Fibroblast of mammary gland (primary cell): ENCODE results near the gene ELMO1.

Experiments
- DNase-seq: peaks from one replicate; pipeline ENCODE4 v3.0.0-alpha.2; 2010; ENCODE audit warnings: low read depth
- H3K4me3 ChIP-seq: 2 replicates; pipeline ENCODE4 v1.5.1; 2011; ENCODE audit warnings: low read depth, mild to moderate bottlenecking, low read length, moderate library complexity; ENCODE audit not compliant: control insufficient read depth
- TF ChIP-seq, protein P1 (sequence below): conservative IDR thresholded peaks from 2 replicates; pipeline ENCODE4 v1.5.1; 2011; ENCODE audit warnings: low read depth, low read length, inconsistent platforms; ENCODE audit not compliant: control insufficient read depth, insufficient read depth

ELMO1 gene

DNA sequence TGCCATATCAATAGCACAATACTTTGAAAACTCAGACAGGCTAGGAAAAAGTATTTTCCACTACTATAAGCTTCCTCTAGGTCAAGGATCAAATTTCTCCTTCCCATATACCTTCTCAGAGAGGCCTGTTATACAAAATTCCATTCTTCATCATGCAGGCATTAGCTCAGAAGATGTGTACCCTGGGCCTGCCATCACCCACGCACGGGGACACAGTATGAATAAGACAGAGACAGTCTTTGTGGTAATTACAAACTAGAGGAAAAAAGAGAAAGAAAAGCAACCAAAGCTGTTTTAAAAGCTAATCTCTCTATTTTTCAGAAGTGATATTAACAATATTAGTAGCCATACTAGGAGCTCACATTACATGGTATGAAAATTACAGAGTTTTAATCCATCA, 487.6 kb downstream of the ELMO1 start:
- TF ChIP-seq, protein P1, sequence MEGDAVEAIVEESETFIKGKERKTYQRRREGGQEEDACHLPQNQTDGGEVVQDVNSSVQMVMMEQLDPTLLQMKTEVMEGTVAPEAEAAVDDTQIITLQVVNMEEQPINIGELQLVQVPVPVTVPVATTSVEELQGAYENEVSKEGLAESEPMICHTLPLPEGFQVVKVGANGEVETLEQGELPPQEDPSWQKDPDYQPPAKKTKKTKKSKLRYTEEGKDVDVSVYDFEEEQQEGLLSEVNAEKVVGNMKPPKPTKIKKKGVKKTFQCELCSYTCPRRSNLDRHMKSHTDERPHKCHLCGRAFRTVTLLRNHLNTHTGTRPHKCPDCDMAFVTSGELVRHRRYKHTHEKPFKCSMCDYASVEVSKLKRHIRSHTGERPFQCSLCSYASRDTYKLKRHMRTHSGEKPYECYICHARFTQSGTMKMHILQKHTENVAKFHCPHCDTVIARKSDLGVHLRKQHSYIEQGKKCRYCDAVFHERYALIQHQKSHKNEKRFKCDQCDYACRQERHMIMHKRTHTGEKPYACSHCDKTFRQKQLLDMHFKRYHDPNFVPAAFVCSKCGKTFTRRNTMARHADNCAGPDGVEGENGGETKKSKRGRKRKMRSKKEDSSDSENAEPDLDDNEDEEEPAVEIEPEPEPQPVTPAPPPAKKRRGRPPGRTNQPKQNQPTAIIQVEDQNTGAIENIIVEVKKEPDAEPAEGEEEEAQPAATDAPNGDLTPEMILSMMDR: no peak
- DNase-seq: no peak
- no peak overlapping the region for H3K4me3 ChIP-seq

DNA sequence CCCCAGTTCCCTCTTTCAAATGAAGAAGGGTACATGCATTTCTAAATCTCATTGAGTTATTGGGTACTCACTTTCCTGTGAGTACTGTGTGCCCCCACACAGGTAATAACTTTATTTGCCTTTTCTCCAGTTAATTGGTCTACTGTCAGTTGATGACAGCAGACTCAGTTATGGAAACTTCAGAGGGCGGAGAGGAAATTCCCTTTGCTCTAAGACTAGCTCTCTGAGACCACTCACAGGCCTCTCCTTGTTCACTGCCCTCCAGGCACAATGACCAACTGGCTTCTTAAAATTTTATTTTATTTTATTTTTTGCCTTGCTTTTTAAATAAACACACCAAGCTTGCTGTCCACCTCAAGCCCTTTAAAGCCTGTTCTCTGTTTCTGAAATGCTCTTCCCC, 488.6 kb downstream of the ELMO1 start:
- no peak overlapping the region for H3K4me3 ChIP-seq
- DNase-seq: no peak
- TF ChIP-seq, protein P1: no peak

DNA sequence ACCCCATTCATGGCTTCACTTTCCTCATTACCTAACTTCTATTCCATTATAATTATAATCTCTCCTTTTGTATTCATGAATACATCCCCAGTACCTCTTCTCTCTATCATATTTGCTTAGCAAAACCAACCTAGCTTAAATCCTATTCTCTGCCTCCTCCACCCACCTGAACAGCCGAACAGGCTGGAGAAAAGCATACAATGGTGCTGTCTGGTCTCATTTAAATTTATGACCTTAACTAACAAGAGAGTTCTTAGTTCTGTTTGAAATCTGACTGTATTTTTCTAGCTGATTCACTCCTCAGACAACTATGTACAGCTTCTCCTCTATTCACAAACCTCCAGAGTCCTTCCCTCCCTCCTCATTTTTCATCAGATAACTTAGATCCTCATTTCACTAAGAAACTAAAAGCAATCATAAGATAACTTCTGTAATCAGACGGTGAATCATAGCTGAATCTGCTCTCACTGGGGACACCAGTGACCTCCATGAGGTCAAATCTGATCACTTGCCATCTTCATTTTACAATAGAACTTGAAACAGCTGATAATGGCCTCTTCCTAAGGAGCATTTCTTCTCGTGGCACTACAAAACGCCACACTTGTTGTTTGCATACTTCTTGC, 490.4 kb downstream of the ELMO1 start:
- TF ChIP-seq, protein P1: no peak
- no peak overlapping the region for H3K4me3 ChIP-seq
- no peak for DNase-seq

DNA sequence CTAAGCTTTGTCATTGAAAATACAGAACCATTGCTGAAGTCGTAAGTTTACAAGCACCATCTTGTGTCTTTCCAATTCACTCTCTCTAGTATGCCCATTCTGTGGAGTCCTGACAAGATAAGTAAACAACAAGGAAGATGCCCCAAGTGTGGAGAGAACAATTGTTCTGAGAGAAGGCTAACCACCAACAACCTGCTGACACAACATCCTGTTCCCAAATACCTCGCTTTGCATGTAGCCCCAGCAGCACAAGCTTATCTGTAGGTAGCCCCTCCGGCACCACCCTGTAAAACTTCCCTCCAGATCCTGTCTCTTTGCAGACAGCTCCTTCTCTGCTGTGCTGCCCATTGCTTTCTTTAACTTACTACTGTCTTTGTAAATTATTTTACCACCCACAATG, 491.0 kb downstream of the ELMO1 start:
- DNase-seq: no peak

DNA sequence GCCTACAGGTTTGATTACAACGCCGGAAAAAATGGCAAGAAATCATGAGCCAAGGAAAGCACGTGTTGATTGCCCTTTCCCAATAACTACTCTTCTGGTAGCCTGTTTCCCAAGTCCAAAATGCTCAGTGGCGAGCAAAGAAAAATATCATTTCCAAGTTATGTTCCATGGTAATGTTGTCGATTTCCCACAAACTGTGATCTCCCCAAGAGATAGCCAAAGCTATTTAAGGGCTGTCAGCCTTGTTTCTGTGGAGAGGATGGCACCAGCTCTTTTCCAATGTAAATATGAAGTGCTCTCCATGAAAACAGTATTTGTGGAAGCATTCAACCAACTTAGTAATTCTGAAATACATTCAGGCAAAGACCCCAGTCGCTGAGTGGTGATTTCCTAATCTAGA, 491.9 kb downstream of the ELMO1 start:
- TF ChIP-seq, protein P1: no peak

More for the DNA sequence above, 491.0 kb downstream of the ELMO1 start:
- TF ChIP-seq, protein P1: no peak
- no peak overlapping the region for H3K4me3 ChIP-seq

DNA sequence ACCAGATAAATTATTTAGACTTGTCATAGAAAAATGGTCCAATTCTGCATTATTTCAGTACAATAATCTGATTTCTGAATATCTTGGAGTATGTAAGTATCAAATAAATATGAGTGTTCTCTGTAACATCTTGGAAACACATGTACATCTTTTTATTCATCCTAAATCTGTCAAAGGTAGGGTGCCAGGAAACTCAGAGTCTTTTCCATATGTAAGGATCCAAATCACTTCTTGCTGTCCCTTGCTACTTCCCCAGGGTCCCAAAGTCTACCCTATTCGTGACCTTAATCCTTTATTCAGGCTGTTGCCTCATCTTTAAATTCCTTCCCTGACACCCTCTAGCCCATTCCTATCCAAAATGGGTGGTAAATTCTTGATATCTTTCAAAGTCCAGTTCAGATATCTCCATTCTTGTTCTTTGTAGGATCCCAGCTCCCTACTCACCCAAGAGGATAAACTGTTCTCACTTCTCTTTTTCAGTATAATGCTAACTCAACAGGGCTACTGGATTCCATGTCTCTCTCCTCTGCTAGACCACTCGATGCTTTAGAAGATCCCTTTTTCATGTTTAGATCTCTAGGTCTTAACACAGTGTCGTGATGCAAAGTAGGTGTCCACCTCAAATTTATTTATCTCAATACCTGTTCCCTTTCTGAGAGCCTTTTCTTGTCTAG, 493.1 kb downstream of the ELMO1 start:
- TF ChIP-seq, protein P1: no peak
- no peak overlapping the region for H3K4me3 ChIP-seq
- no peak for DNase-seq

More for the DNA sequence above, 491.9 kb downstream of the ELMO1 start:
- H3K4me3 ChIP-seq: no peak overlapping the region
- no peak for DNase-seq
